Left forelimb (tissue), 1 donor: ENCODE measurements around the gene ZNF423.

ENCODE experiments used
- DNase-seq: peaks from one replicate; pipeline ENCODE4 v3.0.0-alpha.2; 2018; ENCODE audit warnings: low spot score

The ZNF423 gene

GRCh38 chr16:49720225-49720624, 135.7 kb downstream of the ZNF423 start:
- DNase-seq, result no peak

- DNase-seq, result no peak
Observed at GRCh38 chr16:49717689-49718088, 138.2 kb downstream of the ZNF423 start.

- no peak for DNase-seq
Observed at GRCh38 chr16:49716339-49716934, 139.5 kb downstream of the ZNF423 start.

- no peak for DNase-seq
Observed at GRCh38 chr16:49713770-49714169, 142.1 kb downstream of the ZNF423 start.

GRCh38 chr16:49712542-49712941, 143.4 kb downstream of the ZNF423 start:
- DNase-seq, result no peak

GRCh38 chr16:49712106-49712505, 143.8 kb downstream of the ZNF423 start:
- DNase-seq, result no peak

- DNase-seq, result no peak
Observed at GRCh38 chr16:49709057-49709456, 146.9 kb downstream of the ZNF423 start.

- no peak for DNase-seq
Observed at GRCh38 chr16:49708491-49708890, 147.4 kb downstream of the ZNF423 start.

GRCh38 chr16:49706620-49707355, 149.1 kb downstream of the ZNF423 start:
- DNase-seq, result no peak

GRCh38 chr16:49704586-49705155, 151.2 kb downstream of the ZNF423 start:
- no peak for DNase-seq

GRCh38 chr16:49703483-49703882, 152.4 kb downstream of the ZNF423 start:
- no peak for DNase-seq

GRCh38 chr16:49701789-49702494, 154.0 kb downstream of the ZNF423 start:
- DNase-seq, result peak; percentile 82

GRCh38 chr16:49701065-49701685, 154.7 kb downstream of the ZNF423 start:
- DNase-seq, result no peak

- DNase-seq, result no peak
Observed at GRCh38 chr16:49700251-49701064, 155.5 kb downstream of the ZNF423 start.

- DNase-seq, result no peak
Observed at GRCh38 chr16:49699841-49700175, 156.1 kb downstream of the ZNF423 start.

GRCh38 chr16:49698931-49699840, 156.7 kb downstream of the ZNF423 start:
- DNase-seq, result peak; percentile 80

GRCh38 chr16:49698453-49698815, 157.5 kb downstream of the ZNF423 start:
- no peak for DNase-seq

- DNase-seq, result no peak
Observed at GRCh38 chr16:49697631-49698452, 158.1 kb downstream of the ZNF423 start.

GRCh38 chr16:49696414-49697101, 159.4 kb downstream of the ZNF423 start:
- DNase-seq, result no peak
